Parathyroid adenoma (tissue), 2 donors: ENCODE measurements around the gene SLC4A2.

ENCODE experiments used
- H2AFZ ChIP-seq: fragments of 300-600 bp; sonication (generic); one replicate; pipeline ENCODE4 v1.7.0; 2017; ENCODE audit warnings: antibody characterized with exemption, mild to moderate bottlenecking
- H3K27ac ChIP-seq: fragments of 300-600 bp; sonication (generic); one replicate; pipeline ENCODE4 v1.7.0; 2017
- H3K27me3 ChIP-seq: fragments of 300-600 bp; sonication (generic); one replicate; pipeline ENCODE4 v1.7.0; 2017; ENCODE audit warnings: low read length; ENCODE audit not compliant: control insufficient read depth, insufficient read depth
- H3K36me3 ChIP-seq: fragments of 300-600 bp; sonication (generic); one replicate; pipeline ENCODE4 v1.7.0; 2017; ENCODE audit warnings: low read length; ENCODE audit not compliant: control insufficient read depth, insufficient read depth
- H3K4me1 ChIP-seq: fragments of 300-600 bp; sonication (generic); one replicate; pipeline ENCODE4 v1.7.0; 2017; ENCODE audit warnings: control low read depth
- H3K4me2 ChIP-seq: fragments of 300-600 bp; sonication (generic); one replicate; pipeline ENCODE4 v1.7.0; 2017; ENCODE audit warnings: low read length
- H3K4me3 ChIP-seq: fragments of 300-600 bp; sonication (generic); one replicate; pipeline ENCODE4 v1.7.0; 2017; ENCODE audit warnings: low read depth, low read length
- H3K79me2 ChIP-seq: fragments of 300-600 bp; sonication (generic); one replicate; pipeline ENCODE4 v1.7.0; 2017; ENCODE audit warnings: control low read depth
- H3K9ac ChIP-seq: fragments of 300-600 bp; sonication (generic); one replicate; pipeline ENCODE4 v1.7.0; 2017; ENCODE audit warnings: mild to moderate bottlenecking
- H3K9me3 ChIP-seq: fragments of 300-600 bp; sonication (generic); one replicate; pipeline ENCODE4 v1.7.0; 2017; ENCODE audit warnings: low read length; ENCODE audit not compliant: control insufficient read depth
- TF ChIP-seq, protein P1 (sequence below): fragments of 300-600 bp; sonication (generic); IDR thresholded peaks from one replicate; pipeline ENCODE4 v1.7.0; 2017; ENCODE audit warnings: antibody characterized with exemption, mild to moderate bottlenecking
- donor health status: primary hyperparathyroidism.

The SLC4A2 gene

DNA sequence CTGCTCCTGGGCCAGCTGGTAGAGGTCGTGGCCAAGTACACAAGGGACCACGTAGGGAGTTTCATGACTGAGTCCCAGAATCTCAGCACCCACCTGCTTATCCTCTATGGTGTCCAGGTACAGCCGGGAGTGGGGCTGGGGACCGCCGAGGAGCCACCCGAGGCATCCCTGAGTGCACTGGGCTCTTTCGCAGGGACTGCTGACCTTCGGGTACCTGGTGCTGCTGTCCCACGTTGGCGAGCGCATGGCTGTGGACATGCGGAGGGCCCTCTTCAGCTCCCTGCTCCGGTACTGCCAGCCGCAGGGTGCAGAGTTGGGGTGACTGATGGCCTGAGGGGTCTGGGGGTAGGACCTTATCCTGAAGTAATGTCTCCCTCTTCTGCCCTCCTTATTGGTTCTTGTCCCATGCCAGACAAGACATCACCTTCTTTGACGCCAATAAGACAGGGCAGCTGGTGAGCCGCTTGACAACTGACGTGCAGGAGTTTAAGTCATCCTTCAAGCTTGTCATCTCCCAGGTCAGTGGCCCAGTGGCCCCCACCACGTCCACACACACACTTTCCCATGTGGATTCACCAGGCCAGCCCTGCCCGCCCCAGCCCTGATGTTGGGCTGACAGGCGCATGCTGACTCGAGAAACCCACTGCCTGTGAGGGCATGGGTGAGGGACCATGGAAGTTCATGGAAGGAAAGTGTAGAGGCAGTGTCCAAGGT, 24.9 kb upstream of the SLC4A2 start:
- Histone ChIP-seq H3K4me3 (no peak overlapping the region), H2AFZ (no peak overlapping the region), H3K9me3 (no peaks in the 10 kb centered on the region), H3K36me3 (no peaks in the 10 kb centered on the region), H3K9ac (no peak overlapping the region), H3K27me3 (no peaks in the 10 kb centered on the region), H3K4me1 (no peaks in the 10 kb centered on the region), H3K79me2 (peaks cover 24% of the 10 kb centered on the region), H3K27ac (no peak overlapping the region), H3K4me2 (no peak overlapping the region)
- TF ChIP-seq, protein P1, sequence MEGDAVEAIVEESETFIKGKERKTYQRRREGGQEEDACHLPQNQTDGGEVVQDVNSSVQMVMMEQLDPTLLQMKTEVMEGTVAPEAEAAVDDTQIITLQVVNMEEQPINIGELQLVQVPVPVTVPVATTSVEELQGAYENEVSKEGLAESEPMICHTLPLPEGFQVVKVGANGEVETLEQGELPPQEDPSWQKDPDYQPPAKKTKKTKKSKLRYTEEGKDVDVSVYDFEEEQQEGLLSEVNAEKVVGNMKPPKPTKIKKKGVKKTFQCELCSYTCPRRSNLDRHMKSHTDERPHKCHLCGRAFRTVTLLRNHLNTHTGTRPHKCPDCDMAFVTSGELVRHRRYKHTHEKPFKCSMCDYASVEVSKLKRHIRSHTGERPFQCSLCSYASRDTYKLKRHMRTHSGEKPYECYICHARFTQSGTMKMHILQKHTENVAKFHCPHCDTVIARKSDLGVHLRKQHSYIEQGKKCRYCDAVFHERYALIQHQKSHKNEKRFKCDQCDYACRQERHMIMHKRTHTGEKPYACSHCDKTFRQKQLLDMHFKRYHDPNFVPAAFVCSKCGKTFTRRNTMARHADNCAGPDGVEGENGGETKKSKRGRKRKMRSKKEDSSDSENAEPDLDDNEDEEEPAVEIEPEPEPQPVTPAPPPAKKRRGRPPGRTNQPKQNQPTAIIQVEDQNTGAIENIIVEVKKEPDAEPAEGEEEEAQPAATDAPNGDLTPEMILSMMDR = no peak

DNA sequence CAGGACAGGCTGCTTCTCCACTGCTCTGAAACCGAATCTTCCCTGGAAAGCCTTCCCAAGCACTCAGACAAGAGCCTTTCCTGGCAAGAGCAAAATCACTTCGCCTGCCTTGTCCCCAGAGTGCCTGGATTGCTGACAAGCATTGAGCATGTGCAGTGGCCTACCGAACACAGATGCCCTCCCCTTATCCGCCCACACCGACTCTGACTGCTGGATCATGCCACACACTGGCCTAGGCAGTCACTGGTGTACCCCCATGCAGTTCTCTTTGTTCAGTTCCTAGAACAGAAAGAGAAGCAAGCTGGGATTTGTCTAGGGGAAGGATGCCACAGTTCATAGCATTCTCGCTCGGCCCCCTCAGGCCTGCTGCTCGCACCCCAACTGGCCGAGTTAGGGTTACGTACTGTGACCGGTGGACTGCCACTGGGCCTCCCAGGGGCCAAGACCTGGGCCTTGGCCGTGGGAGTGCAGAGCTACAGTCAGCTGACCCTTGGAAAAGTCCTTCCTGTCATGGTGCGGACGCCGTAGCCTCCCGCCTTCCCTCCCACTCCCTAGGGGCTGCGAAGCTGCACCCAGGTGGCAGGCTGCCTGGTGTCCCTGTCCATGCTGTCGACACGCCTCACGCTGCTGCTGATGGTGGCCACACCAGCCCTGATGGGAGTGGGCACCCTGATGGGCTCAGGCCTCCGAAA, 24.2 kb upstream of the SLC4A2 start:
- Histone ChIP-seq H3K27ac (no peak overlapping the region), H3K79me2 (peaks cover 19% of the 10 kb centered on the region), H3K27me3 (no peaks in the 10 kb centered on the region), H3K4me3 (no peak overlapping the region), H3K4me2 (no peak overlapping the region), H3K9me3 (no peaks in the 10 kb centered on the region), H2AFZ (no peak overlapping the region), H3K36me3 (no peaks in the 10 kb centered on the region), H3K4me1 (no peaks in the 10 kb centered on the region), H3K9ac (no peak overlapping the region)
- TF ChIP-seq, protein P1 = no peak

DNA sequence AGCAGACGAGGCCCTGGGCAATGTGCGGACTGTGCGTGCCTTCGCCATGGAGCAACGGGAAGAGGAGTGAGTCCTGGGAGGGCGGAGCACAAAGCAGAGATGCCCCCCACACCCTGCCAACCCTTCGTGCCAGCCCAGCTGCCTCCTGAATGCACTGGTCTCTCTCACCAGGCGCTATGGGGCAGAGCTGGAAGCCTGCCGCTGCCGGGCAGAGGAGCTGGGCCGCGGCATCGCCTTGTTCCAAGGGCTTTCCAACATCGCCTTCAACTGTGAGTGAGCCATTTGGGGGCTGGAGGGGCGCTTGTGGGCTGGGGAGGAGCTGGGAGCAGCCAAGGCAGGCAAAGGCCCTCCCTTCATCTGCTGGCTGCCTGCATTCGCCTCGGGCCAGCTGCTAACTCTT, 23.5 kb upstream of the SLC4A2 start:
- TF ChIP-seq, protein P1 = no peak
- Histone ChIP-seq H3K4me3 (no peak overlapping the region), H3K27ac (no peak overlapping the region), H2AFZ (no peak overlapping the region), H3K4me1 (no peaks in the 10 kb centered on the region), H3K27me3 (no peaks in the 10 kb centered on the region), H3K79me2 (peaks cover 14% of the 10 kb centered on the region), H3K36me3 (no peaks in the 10 kb centered on the region), H3K9ac (no peak overlapping the region), H3K9me3 (no peaks in the 10 kb centered on the region), H3K4me2 (no peak overlapping the region)

DNA sequence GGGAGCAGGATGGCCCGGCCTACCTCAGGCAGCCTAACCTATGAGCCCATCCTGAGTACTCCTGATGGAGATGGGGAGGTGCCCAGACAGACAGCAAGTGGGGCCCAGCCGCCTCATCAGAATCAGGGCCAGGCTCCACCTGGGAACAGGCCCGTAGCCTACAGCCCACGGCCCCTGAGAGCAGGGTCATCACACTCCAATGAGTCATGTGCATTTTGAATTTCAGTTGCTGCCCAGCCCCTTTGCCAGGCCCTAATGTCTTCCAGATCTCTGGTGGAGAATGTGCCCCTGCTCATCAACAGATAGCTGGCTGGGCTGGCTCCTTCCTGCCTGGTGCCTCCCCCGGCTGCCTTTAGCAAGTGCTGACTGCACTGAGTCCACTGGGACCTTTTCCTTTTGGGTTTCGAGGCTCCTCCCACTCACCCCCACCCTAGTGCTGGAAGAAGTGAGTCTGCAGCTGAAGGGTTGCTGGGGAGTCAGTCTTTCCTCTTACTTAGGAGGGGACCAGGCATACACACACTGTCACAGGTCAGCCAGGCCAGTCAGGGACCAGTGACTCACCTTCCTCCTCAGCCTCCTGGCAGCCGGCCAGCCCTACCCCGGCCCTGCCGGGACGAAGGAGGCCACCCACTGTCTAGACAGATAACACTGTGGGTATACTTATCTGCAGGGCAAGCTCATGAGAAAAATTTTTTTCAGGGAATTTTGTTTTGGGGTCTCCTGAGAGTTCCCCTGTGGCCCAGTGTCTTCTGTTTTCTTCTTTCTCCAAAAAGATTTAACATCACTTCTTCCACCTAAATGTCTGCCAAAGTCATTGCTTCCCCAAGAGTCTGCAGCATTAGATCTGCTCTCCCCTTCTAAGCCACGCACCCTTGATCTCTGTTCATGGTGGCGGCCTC, 20.2 kb upstream of the SLC4A2 start:
- TF ChIP-seq, protein P1 = no peak
- H3K27ac ChIP-seq = no peak overlapping the region
- no peak overlapping the region for H3K4me2 ChIP-seq
- H3K4me1 ChIP-seq = no peaks in the 10 kb centered on the region
- peaks cover 3% of the 10 kb centered on the region for H3K79me2 ChIP-seq
- H3K27me3 ChIP-seq = no peaks in the 10 kb centered on the region
- H3K9me3 ChIP-seq = no peaks in the 10 kb centered on the region
- H3K36me3 ChIP-seq = no peaks in the 10 kb centered on the region
- H3K9ac ChIP-seq = no peak overlapping the region
- no peak overlapping the region for H2AFZ ChIP-seq
- H3K4me3 ChIP-seq = no peak overlapping the region
